NCI-H2107 treated with DMSO at 0.1 percent for 48 hours (cell line): ENCODE measurements around the gene DCAF5.
"Not testable (repeated sequence)": the region's sequence is repeated elsewhere in the genome, so short reads cannot be mapped to it uniquely, and the experiment has no call there.

Source experiments
- DNase-seq: peaks from one replicate; lab custom pipeline; 2025; ENCODE audit not compliant: unreplicated experiment; lab: John Stamatoyannopoulos, UW

Gene DCAF5

DNA sequence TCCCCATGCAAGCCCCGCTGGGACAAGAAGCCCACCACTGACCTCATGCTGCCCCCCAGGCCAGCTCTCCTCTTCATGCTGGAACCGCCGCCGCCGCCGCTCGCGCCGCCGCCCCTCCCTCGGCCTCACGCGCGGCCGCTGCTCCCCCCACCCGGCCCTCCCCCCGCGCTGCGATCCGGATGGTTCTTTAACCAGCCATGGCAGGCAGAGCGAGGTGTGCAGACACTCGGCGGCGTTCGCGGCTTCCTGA is at the start of gene DCAF5:
TSS of gene DCAF5 (minus strand) at position 218 of the 250 bp plus-strand sequence. CDS start at position 77, 141 bp downstream.
- DNase-seq: peak; percentile 90

- no peak for DNase-seq
These were observed 46.9 kb upstream of the DCAF5 start for GRCh38 chr14:69199786-69200185.

GRCh38 chr14:69193721-69194120 is 40.8 kb upstream of the DCAF5 start:
- no peak for DNase-seq

GRCh38 chr14:69191340-69192111 is 38.6 kb upstream of the DCAF5 start, which contains the start of gene EXD2:
TSS of gene EXD2 (plus strand) at chr14:69191498. CDS start at chr14:69209471, 17,973 bp downstream.
- peak; percentile 99 for DNase-seq

DNA sequence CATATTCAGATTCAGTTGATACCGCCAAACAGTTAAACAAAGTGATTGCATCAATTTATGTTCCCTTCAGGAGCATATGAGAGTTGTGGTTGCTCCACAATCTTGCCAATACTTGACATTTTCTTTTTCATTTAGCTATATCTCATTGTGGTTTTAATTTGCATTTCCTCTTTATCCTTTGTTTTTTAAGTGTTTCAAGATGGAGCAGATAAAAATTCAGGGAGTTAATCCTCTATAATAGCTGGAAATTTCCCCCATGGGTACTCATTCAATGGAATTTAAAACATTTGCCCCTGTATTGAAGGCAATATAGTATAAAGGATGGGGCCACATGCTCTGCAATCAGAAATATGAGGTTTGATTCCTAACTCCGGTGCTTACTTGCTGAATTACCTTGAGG is 37.3 kb upstream of the DCAF5 start:
- DNase-seq: no peak

- no peak for DNase-seq
These were observed 30.8 kb upstream of the DCAF5 start for GRCh38 chr14:69183735-69184134.

DNA sequence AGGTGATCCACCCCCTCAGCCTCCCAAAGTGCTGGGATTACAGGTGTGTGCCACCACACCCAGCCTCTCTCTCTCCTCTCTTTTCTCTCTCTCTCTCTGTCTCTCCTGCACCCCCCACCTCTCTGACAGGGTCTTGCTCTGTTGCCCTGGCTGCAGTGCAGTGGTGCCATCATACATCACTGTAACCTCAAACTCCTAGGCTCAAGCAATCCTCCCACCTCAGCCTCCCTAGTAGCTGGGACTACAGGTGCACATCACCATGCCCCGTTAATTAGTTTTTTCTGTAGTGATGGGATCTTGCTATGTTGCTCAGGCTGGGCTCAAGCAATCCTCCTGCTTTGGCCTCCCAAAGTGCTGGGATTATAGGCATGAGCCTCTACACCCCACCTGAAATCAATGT is 29.7 kb upstream of the DCAF5 start:
- DNase-seq: not testable (repeated sequence)

DNA sequence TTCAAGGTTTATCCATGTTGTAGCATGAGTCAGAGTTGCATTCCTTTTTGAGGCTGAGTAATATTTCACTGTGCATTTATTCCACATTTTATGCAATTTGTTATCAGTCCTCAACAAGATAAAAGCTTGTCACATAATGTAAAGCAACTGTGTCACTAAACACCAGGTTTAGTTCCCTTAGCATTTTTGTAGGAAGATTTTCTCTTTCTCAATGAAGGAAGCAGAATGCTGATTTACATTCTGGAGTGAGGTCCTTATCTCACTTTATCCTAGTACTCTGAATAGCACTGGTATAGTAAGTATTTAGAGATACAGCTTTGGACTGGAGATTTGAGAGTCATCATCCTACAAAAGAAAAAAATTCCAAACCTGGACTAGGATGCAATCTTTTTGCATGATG is 28.6 kb upstream of the DCAF5 start:
- DNase-seq: no peak

DNA sequence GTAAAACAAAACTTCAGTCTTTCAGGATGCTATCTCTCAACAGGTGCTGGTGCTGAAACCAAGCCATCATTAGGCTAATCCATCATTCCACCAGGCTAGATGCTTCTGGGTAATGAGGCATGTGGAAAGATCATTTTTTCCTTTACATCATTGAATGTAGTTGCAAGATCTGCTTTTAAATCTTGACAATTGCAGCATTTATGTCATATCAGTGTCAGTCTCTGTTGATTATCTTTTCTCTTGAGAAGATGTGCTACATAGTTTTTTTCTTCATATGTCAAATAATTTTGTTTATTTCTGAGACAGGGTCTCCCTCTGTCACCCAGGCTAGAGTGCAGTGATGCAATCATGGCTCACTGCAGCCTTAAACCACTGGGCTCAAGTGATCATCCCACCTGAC is 22.2 kb upstream of the DCAF5 start:
- no peak for DNase-seq

- DNase-seq: no peak
These were observed 18.6 kb upstream of the DCAF5 start for GRCh38 chr14:69171569-69171968.

DNA sequence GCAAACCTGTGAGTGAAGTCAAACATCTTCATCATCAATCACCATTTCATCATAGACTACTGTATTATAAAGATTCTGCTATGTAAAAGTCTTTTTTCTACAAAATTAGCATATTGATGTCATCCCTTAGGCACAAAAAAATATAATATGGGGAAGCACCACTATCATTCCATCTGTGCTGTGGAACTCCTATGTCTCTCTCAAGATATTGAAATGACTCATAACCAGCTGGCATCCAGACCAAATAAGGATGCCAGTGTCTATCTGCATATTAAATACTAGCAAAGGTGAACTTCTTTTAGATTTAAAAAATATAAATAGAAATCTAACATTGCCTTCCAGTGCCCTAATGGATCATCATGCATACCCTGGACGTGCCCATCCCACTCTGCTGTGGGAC is 17.9 kb upstream of the DCAF5 start:
- no peak for DNase-seq

DNA sequence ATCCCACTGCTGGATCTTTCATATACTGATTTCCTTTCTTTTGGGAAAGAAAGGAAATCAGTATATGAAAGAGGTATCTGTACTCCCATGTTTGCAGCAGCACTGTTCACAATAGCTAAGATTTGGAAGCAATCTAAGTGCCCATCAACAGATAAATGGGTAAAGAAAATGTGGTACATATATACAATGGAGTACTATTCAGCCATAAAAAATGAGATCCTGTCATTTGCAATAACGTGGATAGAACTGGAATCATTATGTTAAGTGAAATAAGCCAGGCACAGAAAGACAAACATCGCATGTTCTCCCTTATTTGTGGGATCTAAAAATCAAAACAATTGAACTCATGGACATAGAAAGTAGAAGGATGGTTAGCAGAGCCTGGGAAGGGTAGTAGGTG is 12.9 kb upstream of the DCAF5 start:
- DNase-seq: not testable (repeated sequence)

DNA sequence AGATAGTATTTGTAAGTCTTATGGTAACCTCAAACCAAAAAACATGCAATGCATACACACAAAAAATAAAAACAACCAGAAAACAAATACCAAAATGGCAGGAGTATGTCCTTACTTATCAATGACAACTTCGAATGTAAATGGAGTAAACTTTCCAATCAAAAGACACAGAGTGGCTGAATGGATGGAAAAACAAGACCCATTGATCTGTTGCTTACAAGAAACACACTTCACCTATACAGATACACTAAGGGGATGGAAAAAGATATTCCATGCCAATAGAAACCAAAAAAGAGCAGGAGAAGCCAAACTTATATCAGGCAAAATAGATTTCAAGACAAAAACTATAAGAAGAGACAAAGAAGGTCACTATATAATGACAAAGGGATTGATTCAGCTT is 8.7 kb upstream of the DCAF5 start:
- no peak for DNase-seq

- no peak for DNase-seq
These were observed 3.3 kb upstream of the DCAF5 start for GRCh38 chr14:69156224-69156623.

GRCh38 chr14:69154779-69155178 is 1.9 kb upstream of the DCAF5 start:
- no peak for DNase-seq

GRCh38 chr14:69153873-69154270 is 953 bp upstream of the DCAF5 start:
- no peak for DNase-seq

DNA sequence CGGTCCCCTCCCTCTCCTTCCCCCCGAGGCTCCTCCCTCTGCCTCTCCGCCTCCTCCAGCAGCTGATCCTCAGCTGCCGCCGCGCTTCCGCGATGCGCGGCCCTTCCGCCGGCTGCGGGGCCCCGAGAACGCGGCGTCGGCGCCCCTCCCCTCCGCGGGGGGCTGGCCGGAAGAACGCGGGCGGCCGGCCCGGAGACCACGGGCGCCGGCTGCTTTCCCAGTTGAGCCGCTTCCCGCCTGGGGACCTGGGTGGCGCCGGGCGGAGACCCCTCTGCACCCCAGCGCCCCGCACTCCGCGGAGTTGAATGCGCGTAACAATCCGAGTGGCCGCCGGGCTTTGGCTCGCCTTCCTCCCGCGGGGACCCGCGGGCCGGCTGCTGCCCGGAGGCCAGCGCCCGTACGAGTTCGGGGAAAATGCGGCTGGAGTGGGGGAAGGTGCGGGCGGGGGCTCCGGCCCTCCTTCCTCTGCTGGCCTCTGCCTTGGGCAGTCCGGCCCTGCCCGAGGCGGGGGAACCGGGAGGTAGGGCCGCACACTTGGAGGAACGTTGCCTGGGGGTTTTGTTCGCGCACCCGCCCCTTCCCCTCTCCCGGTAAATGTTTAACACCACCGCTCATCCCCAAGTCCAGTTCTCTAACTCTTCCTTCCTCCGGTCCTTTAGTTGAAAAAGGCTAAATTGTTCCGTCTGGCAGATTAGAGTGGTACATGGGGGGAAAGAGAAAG is 393 bp upstream of the DCAF5 start:
- no peak for DNase-seq

DNA sequence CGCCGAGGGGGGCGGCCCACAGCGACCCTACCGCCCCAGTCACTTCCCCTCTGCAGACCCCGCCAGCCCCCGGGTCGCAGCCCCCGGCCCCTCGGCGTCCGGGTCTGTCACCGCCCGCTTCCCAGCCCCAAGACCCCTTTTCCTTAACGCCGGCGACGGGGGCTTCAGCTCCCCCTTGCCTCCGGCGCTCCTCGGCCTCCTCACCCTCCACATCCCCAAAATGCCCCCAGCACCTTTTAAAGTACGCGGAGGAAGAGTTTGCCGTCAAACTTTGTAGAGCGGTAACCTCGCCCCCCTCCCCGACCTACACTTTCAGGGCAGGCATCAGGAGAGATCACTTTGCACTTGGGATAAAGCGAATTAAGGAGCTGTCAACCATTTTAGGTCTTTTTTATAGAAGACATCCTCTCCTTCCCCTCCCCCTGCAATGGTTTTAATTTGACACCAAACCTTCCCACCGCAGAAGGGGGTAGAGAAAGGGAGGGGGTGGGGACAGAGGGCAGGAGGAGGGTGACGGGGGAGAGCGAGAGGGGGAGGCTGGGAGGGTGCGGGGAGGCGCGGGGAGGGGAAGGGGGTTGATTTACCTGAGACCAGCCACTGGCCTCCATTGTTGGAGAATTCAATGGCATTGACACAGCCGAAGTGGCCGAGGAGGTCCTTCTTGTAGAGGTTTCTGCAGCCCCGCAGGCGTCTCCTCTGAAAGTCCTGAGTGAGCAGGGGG is 578 bp downstream of the DCAF5 start:
- DNase-seq: peak; percentile 79

- DNase-seq: peak; percentile 72
These were observed 1.3 kb downstream of the DCAF5 start for GRCh38 chr14:69151458-69152180.

DNA sequence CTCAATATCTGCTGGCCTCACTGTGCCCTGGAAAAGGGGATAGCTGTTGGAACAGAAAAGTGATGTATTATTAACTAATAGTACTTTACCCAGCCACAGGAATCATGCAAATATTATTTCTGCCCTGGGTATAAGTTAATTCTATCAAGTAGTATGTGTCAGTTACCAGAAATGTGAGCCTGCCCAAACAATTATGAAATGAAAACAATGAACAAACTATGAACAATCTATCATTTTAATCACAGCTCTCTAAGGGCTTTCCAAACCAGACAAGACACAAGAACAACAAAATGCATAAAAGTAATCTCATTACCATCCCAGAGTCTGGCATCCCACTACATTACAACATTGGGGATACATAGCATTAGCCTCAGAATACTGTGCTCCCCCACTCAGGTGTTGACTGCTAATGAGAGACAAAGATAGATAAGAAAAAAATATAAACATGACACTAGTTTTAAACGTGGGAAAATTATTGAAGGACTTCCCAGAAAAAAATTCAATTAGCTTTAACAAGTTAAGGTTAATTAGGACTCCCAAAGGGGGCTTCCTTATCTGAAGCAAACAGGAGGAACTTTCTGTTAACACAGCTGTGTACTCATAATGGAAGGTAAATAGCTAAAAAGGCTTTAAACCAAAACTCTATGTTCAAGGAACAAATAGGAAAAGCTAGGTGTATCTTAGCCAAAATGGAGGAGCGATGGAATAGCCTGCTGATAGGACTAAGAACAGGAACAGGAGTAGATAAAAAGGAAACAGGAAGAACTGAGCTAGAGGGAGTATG is 3.3 kb downstream of the DCAF5 start:
- no peak for DNase-seq

DNA sequence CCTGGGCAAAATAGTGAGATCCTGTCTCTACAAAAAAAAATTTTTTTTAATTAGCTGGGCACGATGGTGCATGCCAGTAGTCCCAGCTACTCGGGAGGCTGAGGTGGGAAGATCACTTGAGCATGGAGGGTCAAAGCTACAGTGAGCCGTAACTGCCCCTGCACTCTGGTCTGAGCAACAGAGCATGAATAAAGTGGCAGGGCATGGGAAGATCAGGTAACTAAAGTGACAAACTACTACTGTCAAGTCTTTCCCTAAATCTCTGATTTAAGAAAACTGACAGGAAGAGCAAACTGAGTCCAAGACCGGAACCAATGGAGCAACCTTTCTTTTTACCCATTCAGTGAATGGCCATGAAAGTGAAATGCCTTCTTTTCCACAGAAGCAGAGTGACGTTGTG is 10.8 kb downstream of the DCAF5 start:
- no peak for DNase-seq
